Measurements from ENCODE around the gene TRRAP. TPM values are rescaled to one million over a fixed set of nuclear protein-coding genes. Genes with fewer than 3 reads are reported as not detected.

TRRAP gene
- total and polyA plus RNA-seq, 2 of the 4 experiments (the other 2 are of a cell fraction) = 12.5 to 18.1 TPM

- Histone ChIP-seq H3K4me3 (ENCODE audit: insufficient read depth, low read depth, low read length) (no peak overlapping the region), H3K4ac (ENCODE audit: low read depth, low read length) (no peak overlapping the region), H4K91ac (ENCODE audit: insufficient read depth, low read depth, low read length) (no peak overlapping the region), H4K5ac (ENCODE audit: low read depth, low read length) (no peak overlapping the region), H3K23ac (ENCODE audit: low read depth, low read length) (no peak overlapping the region), H2BK15ac (ENCODE audit: low read depth, low read length) (no peak overlapping the region), H3K4me2 (ENCODE audit: low read depth, low read length) (no peak overlapping the region), H3K36me3 (ENCODE audit: control insufficient read depth, insufficient read depth, low read length) (peaks cover 67% of the 10 kb centered on the region), H2BK20ac (ENCODE audit: low read depth, low read length) (no peak overlapping the region), H3K27ac (ENCODE audit: insufficient read depth, low read length) (no peak overlapping the region), H4K20me1 (ENCODE audit: insufficient read depth, low read length) (no peaks in the 10 kb centered on the region; the same call in none of the 2 replicates), H3K56ac (ENCODE audit: extremely low read depth, insufficient read depth, low read length) (no peak overlapping the region), H2AK5ac (ENCODE audit: low read depth, low read length) (no peak overlapping the region), H2BK120ac (ENCODE audit: low read depth, low read length) (no peak overlapping the region), H3K79me1 (ENCODE audit: low read depth in 1 of 2, low read length in 2 of 2) (no peaks in the 10 kb centered on the region; a peak in 1 of 4 replicates), H3K9me3 (ENCODE audit: control insufficient read depth, insufficient read depth, low read length) (no peaks in the 10 kb centered on the region), H2AK9ac (replicated peaks; ENCODE audit: low read depth, low read length, poor library complexity) (no peak overlapping the region), H3K14ac (replicated peaks; ENCODE audit: low read depth, low read length) (no peak overlapping the region), H3K9me1 (ENCODE audit: insufficient read depth, low read length) (no peaks in the 10 kb centered on the region; the same call in 1 of the 2 replicates), H4K8ac (ENCODE audit: low read depth in 2 of 2, low read length in 2 of 2) (no peak overlapping the region), H3K27me3 (ENCODE audit: control insufficient read depth, insufficient read depth, low read length) (no peaks in the 10 kb centered on the region), H3K4me1 (ENCODE audit: control insufficient read depth, insufficient read depth, low read length) (no peaks in the 10 kb centered on the region), H2BK5ac (ENCODE audit: low read depth, low read length, poor library complexity, severe bottlenecking) (no peak overlapping the region), H2AFZ (replicated peaks; ENCODE audit: low read length, poor library complexity) (no peak overlapping the region), H3K18ac (ENCODE audit: low read depth, low read length) (no peak overlapping the region), H3K9ac (ENCODE audit: low read depth, low read length) (no peak overlapping the region)
- ChIA-PET POLR2A (ENCODE audit: unreplicated experiment) (no interaction called here), CTCF (no interaction called here)
- no TSS peak for BruUV-seq (replicated peaks)
- dilution Hi-C loops (cut with HindIII; ENCODE audit: low sequenced_read_pairs, unreplicated experiment) = no loop called here
- no peak for DNase-seq
- in situ Hi-C loops (cut with MboI; ENCODE audit: low sequenced_read_pairs) = no loop called here
- no peak for ATAC-seq (ENCODE audit: low read depth)
- intact Hi-C loops (cut with micrococcal nuclease) = no loop called here
- TF ChIP-seq RAD21 (IDR thresholded peaks at IDR 0.05; ENCODE audit: low read length) = no peak
- TF ChIP-seq RFX5 (IDR thresholded peaks at IDR 0.05; ENCODE audit: low read depth, low read length) = no peak
- TF ChIP-seq POLR2A (IDR thresholded peaks at IDR 0.05; ENCODE audit: low read depth, low read length) = no peak
- TF ChIP-seq MAFK (IDR thresholded peaks at IDR 0.05; ENCODE audit: low read depth, low read length) = no peak
- TF ChIP-seq CEBPB (IDR thresholded peaks at IDR 0.05; ENCODE audit: low read depth, low read length) = no peak
- TF ChIP-seq MXI1 (IDR thresholded peaks at IDR 0.05; ENCODE audit: borderline replicate concordance, low read depth, low read length) = no peak
- TF ChIP-seq CHD1 (IDR thresholded peaks at IDR 0.05; ENCODE audit: low read depth, low read length) = no peak
- no peak for TF ChIP-seq RCOR1 (IDR thresholded peaks at IDR 0.05; ENCODE audit: insufficient replicate concordance, low read length)
- TF ChIP-seq SMC3 (IDR thresholded peaks at IDR 0.05; ENCODE audit: low read depth, low read length) = no peak
- TF ChIP-seq FOS (IDR thresholded peaks at IDR 0.05; ENCODE audit: low read depth, low read length) = no peak
- TF ChIP-seq USF2 (IDR thresholded peaks at IDR 0.05; ENCODE audit: low read depth, low read length) = no peak
- TF ChIP-seq MAZ (IDR thresholded peaks at IDR 0.05; ENCODE audit: borderline replicate concordance, low read depth, low read length) = no peak
- no peak for TF ChIP-seq BHLHE40 (IDR thresholded peaks at IDR 0.05; ENCODE audit: low read depth, low read length)
- 100% methylated on average over 4 of the region's 9 CpGs; no CpG with 5 or more reads in 1 of the 2 experiments for whole genome bisulfite sequencing, 2 experiments (ENCODE audit: extremely low coverage in 2 of 2, insufficient read length in 1 of 2)
Observed at GRCh38 chr7:98956937-98957336, 78.6 kb downstream of the TRRAP start.
